Common myeloid progenitor, CD34-positive (primary cell): Measurements from ENCODE around the gene ZIC1.

Source experiments
- CTCF ChIA-PET: fragments of 350-600 bp; sonication (Branson Sonifier 250); formaldehyde crosslinking; loops from one replicate; lab custom pipeline; 2021; ENCODE audit warnings: antibody characterized with exemption; lab: Charles Lee
- POLR2A ChIA-PET: fragments of 350-600 bp; sonication (Branson Sonifier 250); formaldehyde crosslinking; loops from one replicate; lab custom pipeline; 2021; ENCODE audit warnings: antibody characterized with exemption; lab: Charles Lee
- DNase-seq, 3 donors: peaks; one replicate each; pipeline versions ENCODE4 v3.0.0 to v3.0.0-alpha.2; 2013
- H3K27ac ChIP-seq, 2 experiments: 1 replicate in 1 of 2; 2 replicates in 1 of 2; pipeline ENCODE4 v1.7.0; 2013; ENCODE audit warnings: inconsistent platforms in 2 of 2, low read length in 2 of 2, mild to moderate bottlenecking in 2 of 2, low read depth in 1 of 2, moderate library complexity in 1 of 2; ENCODE audit not compliant: severe bottlenecking in 2 of 2, insufficient read depth in 1 of 2, poor library complexity in 1 of 2
- H3K27me3 ChIP-seq, 5 experiments: replicated peaks in 2 of 5; 1 replicate in 3 of 5; 2 replicates in 2 of 5; pipeline versions ENCODE4 v1.6.1 to v1.7.0; 2013; ENCODE audit warnings: low read length in 4 of 5, mild to moderate bottlenecking in 2 of 5, moderate library complexity in 2 of 5, inconsistent platforms in 1 of 5; ENCODE audit not compliant: insufficient read depth in 5 of 5, control insufficient read depth in 4 of 5
- H3K36me3 ChIP-seq, 4 experiments: 1 replicate in 2 of 4; 2 replicates in 2 of 4; pipeline versions ENCODE4 v1.6.1 to v1.7.0; 2013; ENCODE audit warnings: low read length in 3 of 4, control low read depth in 1 of 4, mild to moderate bottlenecking in 1 of 4; ENCODE audit not compliant: control insufficient read depth in 4 of 4, insufficient read depth in 4 of 4
- H3K4me1 ChIP-seq, 4 experiments: 1 replicate in 3 of 4; 2 replicates in 1 of 4; pipeline versions ENCODE4 v1.6.1 to v1.7.1; 2013; ENCODE audit warnings: low read length in 3 of 4, mild to moderate bottlenecking in 3 of 4, control low read depth in 1 of 4, inconsistent platforms in 1 of 4, moderate library complexity in 1 of 4; ENCODE audit not compliant: control insufficient read depth in 4 of 4, insufficient read depth in 4 of 4; ENCODE audit errors: control extremely low read depth in 1 of 4
- H3K4me3 ChIP-seq, 7 experiments: 1 replicate in 4 of 7; 2 replicates in 3 of 7; pipeline versions ENCODE4 v1.5.1 to v1.7.0; 2013; ENCODE audit warnings: mild to moderate bottlenecking in 7 of 7, low read length in 6 of 7, moderate library complexity in 6 of 7, inconsistent platforms in 2 of 7, low read depth in 2 of 7, control low read depth in 1 of 7; ENCODE audit not compliant: insufficient read depth in 4 of 7, control insufficient read depth in 1 of 7; ENCODE audit errors: extremely low read depth in 1 of 7
- H3K9me3 ChIP-seq, 5 experiments: 1 replicate in 4 of 5; 2 replicates in 1 of 5; pipeline versions ENCODE4 v1.6.1 to v1.7.1; 2013; ENCODE audit warnings: low read length in 4 of 5, mild to moderate bottlenecking in 2 of 5, inconsistent platforms in 1 of 5, low read depth in 1 of 5, moderate library complexity in 1 of 5; ENCODE audit not compliant: control insufficient read depth in 4 of 5, insufficient read depth in 2 of 5; ENCODE audit errors: control extremely low read depth in 1 of 5
- WGBS: methylation state at CpG from one replicate; pipeline ENCODE4 v1.1.5; 2013; ENCODE audit not compliant: insufficient coverage; 5-methylcytosine and 5-hydroxymethylcytosine counted together

Gene ZIC1

GRCh38 chr3:147427746-147428145 lies 18.6 kb downstream of the ZIC1 start:
- CTCF ChIA-PET = no interaction called here
- Histone ChIP-seq H3K27me3 (peaks cover 24 to 58% (median 25%) of the 10 kb centered on the region in 5 experiments), H3K4me1 (no peaks in the 10 kb centered on the region), H3K9me3 (peaks cover 0 to 4% (median 0%) of the 10 kb centered on the region in 5 experiments), H3K4me3 (no peak overlapping the region), H3K36me3 (no peaks in the 10 kb centered on the region), H3K27ac (no peak overlapping the region)
- POLR2A ChIA-PET = no interaction called here
- no peak for DNase-seq
- WGBS = 71% methylated on average over 3 of the region's 3 CpGs

- POLR2A ChIA-PET = no interaction called here
- H3K9me3 ChIP-seq = no peaks in the 10 kb centered on the region
Observed at GRCh38 chr3:147428326-147428725, 19.2 kb downstream of the ZIC1 start.

GRCh38 chr3:147428754-147429153 lies 19.6 kb downstream of the ZIC1 start:
- Histone ChIP-seq H3K27me3 (peaks cover 14 to 48% (median 24%) of the 10 kb centered on the region in 5 experiments), H3K27ac (no peak overlapping the region), H3K36me3 (no peaks in the 10 kb centered on the region), H3K4me3 (no peak overlapping the region), H3K4me1 (no peaks in the 10 kb centered on the region), H3K9me3 (no peaks in the 10 kb centered on the region)
- ChIA-PET POLR2A (no interaction called here), CTCF (no interaction called here)
- WGBS = no CpG with 5 or more reads among the region's 2 CpGs
- no peak for DNase-seq

More at GRCh38 chr3:147428326-147428725, 19.2 kb downstream of the ZIC1 start:
- H3K4me3 ChIP-seq = no peak overlapping the region
- DNase-seq = no peak
- CTCF ChIA-PET = no interaction called here
- peaks cover 18 to 52% (median 24%) of the 10 kb centered on the region in 5 experiments for H3K27me3 ChIP-seq
- WGBS = no CpG with 5 or more reads among the region's 1 CpG
- no peaks in the 10 kb centered on the region for H3K36me3 ChIP-seq
- no peak overlapping the region for H3K27ac ChIP-seq
- H3K4me1 ChIP-seq = no peaks in the 10 kb centered on the region

DNA sequence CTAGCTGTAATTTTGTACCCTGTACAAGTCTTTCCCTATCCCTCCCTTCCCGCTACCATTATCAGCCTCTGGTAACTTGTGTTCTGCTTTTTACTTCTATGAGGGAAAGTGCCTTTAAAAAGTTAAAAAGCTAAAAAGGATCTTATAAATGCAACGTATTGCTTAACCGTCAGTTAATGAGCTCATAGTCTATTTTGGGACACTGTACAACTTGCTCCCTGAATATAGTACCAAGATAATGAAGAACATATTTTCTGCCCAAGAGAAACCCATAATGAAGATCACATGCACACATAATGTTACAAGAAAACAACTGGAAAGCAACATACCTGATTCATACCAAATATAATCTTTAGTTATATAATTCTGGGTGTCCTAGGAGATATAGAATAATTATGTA lies 22.6 kb downstream of the ZIC1 start:
- H3K4me3 ChIP-seq = no peak overlapping the region
- no peaks in the 10 kb centered on the region for H3K36me3 ChIP-seq
- no peak for DNase-seq
- WGBS = no CpG with 5 or more reads among the region's 3 CpGs
- ChIA-PET CTCF (no interaction called here), POLR2A (no interaction called here)
- no peaks in the 10 kb centered on the region for H3K9me3 ChIP-seq
- H3K27me3 ChIP-seq = peaks cover 3 to 25% (median 16%) of the 10 kb centered on the region in 5 experiments
- H3K4me1 ChIP-seq = no peaks in the 10 kb centered on the region
- no peak overlapping the region for H3K27ac ChIP-seq

GRCh38 chr3:147447224-147447623 lies 38.1 kb downstream of the ZIC1 start:
- Histone ChIP-seq H3K9me3 (no peaks in the 10 kb centered on the region), H3K4me3 (no peak overlapping the region), H3K36me3 (no peaks in the 10 kb centered on the region), H3K27me3 (peaks cover 0 to 2% (median 0%) of the 10 kb centered on the region in 5 experiments), H3K4me1 (no peaks in the 10 kb centered on the region), H3K27ac (no peak overlapping the region)
- DNase-seq = no peak
- ChIA-PET POLR2A (no interaction called here), CTCF (interaction anchor here (2.2 kb wide), 1 partner anchor 12 kb away, joined by 4 read pairs; no protein-coding TSS in a partner anchor)

GRCh38 chr3:147449669-147450068 lies 40.5 kb downstream of the ZIC1 start:
- WGBS = no CpG with 5 or more reads among the region's 3 CpGs
- no peak for DNase-seq
- Histone ChIP-seq H3K36me3 (no peaks in the 10 kb centered on the region), H3K4me1 (no peaks in the 10 kb centered on the region), H3K4me3 (no peak overlapping the region), H3K27me3 (peaks cover 0 to 2% (median 0%) of the 10 kb centered on the region in 5 experiments), H3K9me3 (no peaks in the 10 kb centered on the region), H3K27ac (no peak overlapping the region)
- CTCF ChIA-PET = no interaction called here
- POLR2A ChIA-PET = no interaction called here

DNA sequence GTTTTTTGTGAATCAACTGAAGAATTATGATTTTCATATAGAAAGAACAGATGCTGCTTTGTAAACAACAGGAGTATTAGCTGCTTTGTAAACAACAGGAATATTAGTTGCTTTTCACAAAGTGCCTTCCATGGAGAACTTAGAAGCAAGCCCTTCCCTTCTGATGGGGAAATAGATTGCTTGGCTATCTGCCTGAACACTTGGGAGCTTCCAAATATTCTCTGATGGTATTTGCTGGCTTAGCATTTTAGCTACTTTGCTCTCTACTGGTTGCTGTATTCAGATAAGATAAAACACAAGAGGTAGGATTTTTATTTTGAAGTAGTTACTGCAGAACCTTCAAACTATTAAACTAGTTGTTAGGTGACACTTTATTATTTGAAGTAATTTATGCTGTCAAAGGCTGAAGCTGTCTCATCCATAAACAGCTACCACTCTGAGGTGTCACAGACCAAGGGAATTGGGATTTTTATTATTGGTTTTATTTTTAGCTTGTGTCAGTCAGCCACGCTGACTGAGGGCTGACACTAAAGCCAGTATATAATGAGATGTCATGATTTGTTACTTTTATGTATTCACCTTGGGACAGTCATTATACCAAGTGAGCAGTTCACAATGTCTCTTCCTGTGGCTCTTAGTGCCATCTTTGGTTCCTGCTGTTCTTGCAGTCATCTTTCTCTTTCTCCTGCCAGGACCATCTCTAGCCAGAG lies 50.0 kb downstream of the ZIC1 start:
- no peaks in the 10 kb centered on the region for H3K27me3 ChIP-seq
- DNase-seq = no peak
- H3K4me1 ChIP-seq = no peaks in the 10 kb centered on the region
- POLR2A ChIA-PET = interaction anchor here (0.6 kb wide), 1 partner anchor 46 kb away, joined by 3 read pairs; no protein-coding TSS in a partner anchor
- no peaks in the 10 kb centered on the region for H3K36me3 ChIP-seq
- WGBS = 100% methylated on average over 1 of the region's 1 CpG
- no peak overlapping the region for H3K4me3 ChIP-seq
- no peaks in the 10 kb centered on the region for H3K9me3 ChIP-seq
- no peak overlapping the region for H3K27ac ChIP-seq
- CTCF ChIA-PET = interaction anchor here (0.9 kb wide), 1 partner anchor 12 kb away, joined by 4 read pairs; no protein-coding TSS in a partner anchor
